SIG-M5 treated with dmso at 0.1 percent for 504 hours (cell line): ENCODE results near the gene MPC2.
"Not testable (repeated sequence)": the region's sequence is repeated elsewhere in the genome, so short reads cannot be mapped to it uniquely, and the experiment has no call there.

ENCODE experiments used
- DNase-seq: peaks from one replicate; lab custom pipeline; 2025; ENCODE audit not compliant: unreplicated experiment; lab: John Stamatoyannopoulos, UW

Gene MPC2

DNA sequence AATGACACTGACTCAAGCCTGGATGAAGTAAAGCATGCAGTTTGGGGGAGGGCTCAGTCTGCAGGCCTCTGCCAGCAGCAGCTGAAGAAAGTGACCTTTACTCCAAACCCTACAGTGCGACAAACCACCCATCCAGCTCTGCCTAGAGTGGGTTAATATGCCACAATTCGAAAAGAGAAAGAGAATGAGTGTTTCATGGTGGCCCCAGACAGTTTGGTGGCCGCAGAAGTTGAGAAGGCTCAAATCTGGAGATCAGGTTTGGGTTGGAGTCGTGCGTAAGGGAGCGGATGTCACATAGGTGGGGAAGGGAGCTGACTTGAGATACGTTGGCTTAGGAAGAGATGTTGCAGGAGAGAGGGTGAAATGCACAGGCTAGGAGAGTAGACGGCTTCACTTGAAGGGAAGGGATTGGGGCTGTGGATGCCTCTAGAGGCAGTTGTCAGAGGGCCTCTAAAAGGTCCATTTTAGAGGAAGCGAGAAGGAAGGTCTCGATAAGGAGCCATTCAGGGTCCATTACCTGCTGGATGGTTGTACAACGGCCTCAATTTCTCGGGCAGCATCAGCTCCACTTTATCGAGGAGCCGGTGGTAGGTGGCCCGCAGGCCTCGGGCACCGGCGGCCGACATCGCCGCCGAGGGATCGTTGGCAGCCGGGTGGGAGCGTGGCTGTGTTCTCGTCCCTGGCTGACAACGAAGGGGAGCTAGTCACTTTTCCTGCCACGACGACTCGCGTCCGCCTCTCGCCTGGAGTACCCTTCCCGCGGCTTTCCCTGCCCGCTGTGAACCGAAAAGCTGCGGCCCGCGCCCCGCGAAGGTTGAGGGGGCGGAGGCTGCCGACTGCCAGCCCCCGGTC lies 1.4 kb downstream of the MPC2 start:
- DNase-seq, result peak; percentile 72

DNA sequence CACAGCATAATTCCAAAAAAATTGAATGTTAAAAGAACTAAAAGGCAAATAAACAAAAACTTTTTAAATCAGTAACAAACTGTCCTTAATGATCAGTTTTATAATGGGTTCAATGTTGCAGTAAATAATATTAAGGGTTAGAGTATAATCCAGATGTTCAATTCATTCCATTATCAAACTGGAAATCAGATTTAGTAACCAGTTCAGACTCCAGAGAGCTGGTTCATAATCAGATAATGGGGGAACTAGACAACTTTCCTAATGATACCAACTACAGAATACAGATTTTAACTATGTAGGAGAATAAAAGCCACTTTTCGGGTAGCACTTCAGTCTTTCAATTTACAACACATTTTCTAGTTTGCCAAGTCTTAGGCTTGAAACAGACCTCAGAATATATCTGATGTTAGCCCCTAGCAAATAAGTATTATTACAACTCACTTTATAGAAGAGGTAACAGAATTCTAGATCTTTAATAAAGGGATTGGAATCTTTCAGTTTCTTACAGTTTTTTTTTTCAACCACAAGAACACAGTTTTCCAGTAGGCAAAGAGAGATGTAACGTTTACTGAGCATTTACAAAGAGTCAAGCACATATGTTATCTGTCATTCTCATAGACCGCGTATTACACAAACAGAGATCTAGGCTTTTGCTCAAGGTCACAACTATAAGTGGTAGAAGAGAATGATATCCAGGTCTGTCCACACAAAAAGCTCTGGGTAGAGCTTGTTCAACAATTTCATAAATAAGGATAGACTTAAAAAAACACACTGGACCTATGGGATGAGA lies 2.3 kb downstream of the MPC2 start:
- DNase-seq, result peak; percentile 72

DNA sequence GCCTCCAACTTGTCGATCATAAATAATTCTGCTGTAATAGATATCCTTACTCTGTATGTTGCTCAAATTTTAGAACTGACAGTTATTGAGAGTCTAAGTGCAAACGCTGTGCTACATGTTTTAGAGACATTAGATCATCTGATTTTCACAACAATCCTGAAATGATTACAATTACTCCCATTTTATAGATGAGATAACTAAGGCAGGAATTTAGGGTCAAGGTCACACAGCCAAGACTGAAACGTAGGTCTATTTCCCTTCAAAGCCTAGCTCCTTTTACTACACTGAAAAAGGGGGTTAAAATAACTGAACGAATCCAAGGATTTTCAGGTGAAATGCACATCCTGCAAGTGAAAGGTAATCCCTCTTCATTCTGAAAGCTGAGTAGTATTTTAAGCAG lies 3.1 kb downstream of the MPC2 start:
- DNase-seq, result no peak

DNA sequence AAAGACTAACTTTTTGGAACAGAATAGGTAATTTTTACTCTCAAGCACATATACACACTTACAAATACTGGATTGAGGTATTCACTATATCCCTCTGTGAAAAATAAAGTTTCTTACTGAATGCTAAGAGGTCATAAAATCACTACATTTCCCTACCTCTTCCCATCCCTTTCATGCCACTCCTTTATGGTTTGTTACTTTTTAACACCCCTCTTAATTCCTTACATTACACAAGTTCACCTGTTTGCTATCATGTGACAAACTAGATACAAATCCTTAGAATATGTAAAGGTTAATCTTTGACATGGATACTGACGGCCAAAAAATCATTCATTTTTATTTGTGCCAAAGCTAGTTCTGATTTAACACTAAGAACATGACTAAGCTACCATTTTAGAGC lies 7.1 kb downstream of the MPC2 start:
- no peak for DNase-seq

DNA sequence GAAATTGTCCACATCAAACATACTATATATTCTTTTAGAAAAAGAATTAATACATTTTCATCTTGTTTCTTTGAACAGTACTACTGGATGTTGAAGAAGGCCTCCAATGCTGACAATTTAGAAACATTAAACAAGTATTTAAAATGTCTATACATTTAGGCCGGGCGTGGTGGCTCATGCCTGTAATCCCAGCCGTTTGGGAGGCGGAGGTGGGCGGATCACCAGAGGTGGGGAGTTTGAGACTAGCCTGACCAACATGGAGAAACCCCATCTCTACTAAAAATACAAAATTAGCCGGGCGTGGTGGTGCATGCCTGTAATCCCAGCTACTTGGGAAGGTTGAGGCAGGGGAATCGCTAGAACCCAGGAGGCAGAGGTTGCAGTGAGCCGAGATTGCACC lies 8.0 kb downstream of the MPC2 start:
- DNase-seq, result not testable (repeated sequence)

DNA sequence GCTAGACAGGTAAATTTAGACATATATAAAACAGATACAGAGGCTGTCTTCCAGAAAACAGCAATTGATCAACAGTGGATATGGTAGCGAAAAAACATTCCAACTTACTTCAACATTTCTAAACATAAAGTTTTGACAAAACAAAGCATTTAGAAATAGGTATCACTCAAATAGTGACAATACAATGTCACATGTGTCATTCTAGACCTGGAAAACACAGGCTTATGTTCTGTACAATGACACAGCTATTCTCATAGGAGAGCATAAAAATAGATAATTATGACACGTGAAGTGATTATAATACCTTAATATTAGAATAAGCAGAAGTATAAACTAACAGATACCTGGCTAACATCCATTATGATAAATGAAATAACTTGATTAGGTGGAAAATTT lies 8.4 kb downstream of the MPC2 start:
- no peak for DNase-seq

DNA sequence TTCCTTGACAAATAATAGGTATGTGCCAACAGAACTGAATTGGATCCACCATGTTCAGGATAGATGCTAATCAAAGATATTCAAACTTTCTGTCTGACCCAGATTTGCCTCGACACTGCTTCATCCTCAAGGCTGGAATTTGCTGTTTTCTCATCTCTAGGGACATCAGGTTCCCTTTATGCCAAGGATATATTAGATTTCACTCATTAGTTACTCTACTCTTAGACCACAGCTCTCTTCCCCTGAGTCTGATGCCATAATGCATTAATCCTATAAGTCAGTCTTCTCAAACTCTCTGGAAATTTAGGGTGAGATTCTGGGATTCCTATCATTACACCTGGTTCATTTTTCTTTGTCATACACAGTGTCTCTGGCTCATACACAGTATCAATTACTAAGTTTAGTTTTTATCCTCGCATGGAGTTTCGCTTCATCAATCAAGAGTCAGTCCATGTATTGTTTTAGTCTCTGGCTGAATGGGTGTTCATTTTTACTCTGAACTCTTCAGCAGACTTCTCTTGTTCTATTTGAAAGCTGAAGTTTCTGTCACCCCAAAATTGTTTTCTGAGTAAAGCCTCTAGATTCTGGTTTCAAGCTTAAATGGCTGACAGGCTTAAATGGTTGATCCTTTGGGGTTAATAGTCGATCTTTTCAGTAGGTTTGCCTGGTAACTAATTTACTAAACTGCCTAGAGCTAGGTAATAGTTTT lies 9.7 kb downstream of the MPC2 start:
- DNase-seq, result no peak

DNA sequence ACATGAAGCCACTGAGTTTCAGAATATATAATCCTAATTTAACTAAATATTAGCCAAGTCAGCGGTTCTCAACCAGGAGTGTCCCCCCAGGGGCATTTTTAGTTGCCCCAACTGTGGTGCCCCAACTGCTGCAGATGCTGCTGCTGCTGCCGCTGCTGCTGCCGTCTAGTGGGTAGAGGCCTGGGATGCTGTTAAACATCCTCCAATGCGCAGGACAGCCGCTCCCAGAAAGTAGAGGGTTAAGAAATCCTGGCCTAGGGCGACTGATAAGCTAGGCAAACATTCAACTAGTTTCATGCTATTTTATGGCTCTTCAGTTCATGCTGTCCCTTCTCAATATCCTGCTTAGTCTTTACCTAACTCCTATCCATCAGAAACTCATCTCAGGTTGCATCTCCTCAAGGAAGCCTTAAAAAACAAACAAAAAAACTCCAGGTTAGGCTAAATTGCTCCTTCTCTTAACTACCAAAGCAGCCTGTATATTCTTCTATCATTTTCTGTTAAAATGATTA lies 10.3 kb downstream of the MPC2 start:
- DNase-seq, result no peak

DNA sequence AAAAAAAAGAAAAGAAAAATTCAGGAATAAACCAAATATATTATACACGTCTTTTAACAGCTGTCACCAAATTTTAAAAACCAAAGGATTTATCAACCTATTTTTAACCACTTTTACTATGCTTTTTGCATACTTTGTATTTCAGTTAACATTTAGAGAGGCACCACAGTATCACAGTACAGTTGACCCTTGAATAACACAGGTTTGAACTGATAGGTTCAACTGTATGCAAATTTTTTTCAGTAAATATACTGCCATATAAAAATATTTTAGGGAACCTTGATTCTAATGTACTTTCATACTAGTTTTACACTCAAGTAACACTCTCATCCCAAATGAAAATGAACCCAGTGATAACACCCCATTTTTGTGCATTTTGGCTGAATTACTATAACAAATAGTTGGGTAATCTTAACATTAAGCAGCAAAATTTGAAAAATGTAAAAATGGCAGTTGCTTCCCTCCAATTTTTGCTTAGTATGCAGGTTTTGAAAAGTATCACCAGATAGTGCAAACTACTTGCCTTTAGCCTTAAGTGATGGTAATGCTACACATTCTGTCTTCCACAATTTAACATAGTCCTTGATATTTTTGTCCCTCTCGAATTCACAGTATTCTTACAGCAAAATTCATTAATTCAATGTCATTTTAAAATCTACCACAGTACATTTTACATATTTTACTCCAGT lies 12.2 kb downstream of the MPC2 start:
- no peak for DNase-seq

DNA sequence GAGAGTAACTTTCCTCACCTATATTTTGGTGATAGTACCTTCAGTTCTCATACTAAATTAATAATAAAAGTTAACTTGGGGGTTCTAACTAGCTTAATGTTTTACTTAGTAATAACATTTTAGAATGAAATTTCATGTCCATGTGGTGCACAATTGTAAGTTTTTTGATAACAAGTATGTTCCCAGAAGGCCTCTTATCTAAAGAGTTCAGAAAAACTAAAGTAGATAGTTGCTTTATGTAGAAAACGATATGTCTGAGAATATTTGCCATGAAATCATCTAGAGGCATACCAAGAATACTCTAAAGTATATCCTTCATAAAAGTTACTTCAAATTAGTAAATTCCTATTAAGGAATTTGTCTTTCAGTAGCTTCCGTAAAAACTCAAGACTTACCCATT lies 12.8 kb downstream of the MPC2 start:
- DNase-seq, result no peak

DNA sequence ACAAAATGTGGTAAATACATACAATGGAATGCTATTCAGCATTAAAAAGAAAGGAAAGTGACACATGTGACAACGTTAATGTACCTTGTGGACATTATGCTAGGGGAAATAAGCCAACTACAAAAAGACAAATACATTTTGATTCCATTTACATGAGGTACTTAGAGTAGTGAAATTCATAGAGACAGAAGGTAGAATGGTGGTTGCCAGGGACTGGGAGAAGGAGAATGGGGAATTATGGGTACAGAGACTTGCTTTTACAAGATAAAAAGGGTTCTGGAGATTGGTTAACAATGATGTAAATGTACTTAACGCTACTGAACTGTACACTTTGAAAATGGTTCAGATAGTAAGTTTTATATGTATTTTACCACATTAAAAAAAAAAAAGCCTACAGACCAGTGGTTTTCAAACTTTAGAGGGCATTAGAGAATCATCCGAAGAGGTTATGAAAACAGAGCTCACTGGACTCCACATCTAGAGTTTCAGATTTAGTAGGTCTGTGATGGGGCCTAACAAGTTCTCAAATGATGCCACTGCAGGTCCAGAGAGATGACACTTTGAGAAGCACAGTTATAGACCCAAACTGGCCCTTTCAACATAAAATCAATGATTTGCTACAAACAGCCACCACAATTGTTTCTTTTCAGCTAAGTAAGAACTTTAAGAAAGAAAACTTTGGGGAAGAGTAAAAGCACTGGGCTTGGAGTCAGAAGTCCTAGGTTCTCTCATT lies 13.4 kb downstream of the MPC2 start:
- no peak for DNase-seq

DNA sequence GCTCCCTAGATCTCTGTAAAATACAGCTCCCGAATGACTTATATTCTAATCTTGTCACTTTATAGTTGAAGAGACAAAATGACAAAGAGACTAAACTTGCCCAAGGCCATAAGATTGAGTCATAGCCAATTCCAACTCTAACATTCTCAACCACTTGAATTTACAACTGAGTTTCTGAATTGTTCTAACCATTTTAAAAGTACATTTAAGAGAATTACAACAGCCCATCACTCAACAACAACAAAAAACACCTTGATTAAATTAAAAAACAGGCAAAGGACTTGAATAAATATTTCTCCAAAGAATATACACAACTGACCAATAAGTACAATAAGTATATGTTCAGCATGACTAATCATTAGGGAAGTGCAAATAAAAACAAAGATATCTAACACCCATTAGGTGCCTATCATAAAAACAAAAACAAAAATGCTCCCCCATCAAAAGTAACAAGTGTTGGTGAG lies 14.2 kb downstream of the MPC2 start:
- no peak for DNase-seq

DNA sequence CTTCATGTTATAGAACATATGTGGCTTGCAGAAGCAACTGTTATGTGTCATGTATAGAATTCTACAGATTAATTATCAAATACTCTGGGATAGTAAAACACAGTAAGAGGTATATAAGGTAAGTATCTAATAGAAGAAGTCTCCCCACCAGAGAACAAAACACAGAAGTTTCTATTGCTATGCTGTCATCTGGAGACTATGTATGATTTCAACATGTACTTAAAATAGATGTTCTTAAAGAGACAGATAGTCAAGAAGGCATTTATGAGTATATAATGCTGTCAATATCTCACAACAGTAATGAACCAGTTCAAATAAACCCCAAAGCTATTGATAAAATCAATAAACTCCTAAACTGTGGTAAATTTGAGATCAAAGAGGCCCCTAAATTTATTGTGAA lies 14.8 kb downstream of the MPC2 start:
- peak; percentile 58 for DNase-seq

DNA sequence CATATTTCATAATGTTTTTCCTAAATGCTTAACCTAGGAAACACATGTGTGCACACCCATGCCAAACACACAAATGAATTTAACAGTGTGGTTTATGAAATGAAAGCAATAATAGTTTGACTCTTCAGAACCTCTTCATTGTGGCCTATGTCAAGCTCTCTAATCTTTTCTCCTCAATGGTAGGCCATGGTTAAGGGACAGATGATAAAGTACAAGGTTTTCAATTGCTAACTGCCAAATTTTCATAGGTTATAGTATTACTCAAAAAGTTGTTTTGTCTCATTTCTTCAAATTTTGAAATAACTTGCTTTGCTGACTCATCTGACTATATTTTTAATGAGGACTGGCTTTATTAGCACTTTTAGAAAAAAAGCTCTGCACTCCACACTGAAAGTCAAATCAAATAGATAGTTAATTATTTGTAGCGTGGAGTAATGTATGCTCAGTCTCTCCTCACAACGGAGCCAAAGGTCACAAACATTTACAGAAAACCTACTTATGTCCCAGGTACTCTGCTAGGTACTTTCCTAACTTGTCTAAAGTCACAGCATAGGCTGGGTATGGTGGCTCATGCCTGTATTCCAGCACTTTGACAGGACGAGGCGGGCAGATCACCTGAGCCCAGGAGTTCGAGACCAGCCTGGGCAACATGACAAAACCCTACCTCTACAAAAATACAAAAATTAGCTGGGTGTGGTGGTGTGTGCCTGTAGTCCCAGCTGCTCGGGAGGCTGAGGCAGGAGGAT lies 19.9 kb downstream of the MPC2 start:
- no peak for DNase-seq

DNA sequence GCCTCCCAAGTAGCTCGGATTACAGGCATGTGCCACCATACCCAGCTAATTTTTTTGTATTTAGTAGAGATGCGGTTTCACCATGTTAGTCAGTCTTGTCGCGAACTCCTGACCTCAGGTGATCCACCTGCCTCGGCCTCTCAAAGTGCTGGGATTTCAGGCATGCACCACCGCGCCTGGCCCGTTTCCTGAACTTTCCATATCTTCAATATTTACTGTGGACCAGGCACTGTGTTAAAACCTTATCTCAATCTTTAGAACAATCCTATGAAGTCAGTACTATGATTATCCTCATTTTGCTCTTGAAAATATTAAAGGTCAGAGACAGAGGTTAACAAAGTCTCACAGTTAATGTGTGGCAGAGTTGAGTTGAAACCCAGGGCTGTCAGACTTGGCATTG lies 21.3 kb downstream of the MPC2 start:
- DNase-seq, result no peak

DNA sequence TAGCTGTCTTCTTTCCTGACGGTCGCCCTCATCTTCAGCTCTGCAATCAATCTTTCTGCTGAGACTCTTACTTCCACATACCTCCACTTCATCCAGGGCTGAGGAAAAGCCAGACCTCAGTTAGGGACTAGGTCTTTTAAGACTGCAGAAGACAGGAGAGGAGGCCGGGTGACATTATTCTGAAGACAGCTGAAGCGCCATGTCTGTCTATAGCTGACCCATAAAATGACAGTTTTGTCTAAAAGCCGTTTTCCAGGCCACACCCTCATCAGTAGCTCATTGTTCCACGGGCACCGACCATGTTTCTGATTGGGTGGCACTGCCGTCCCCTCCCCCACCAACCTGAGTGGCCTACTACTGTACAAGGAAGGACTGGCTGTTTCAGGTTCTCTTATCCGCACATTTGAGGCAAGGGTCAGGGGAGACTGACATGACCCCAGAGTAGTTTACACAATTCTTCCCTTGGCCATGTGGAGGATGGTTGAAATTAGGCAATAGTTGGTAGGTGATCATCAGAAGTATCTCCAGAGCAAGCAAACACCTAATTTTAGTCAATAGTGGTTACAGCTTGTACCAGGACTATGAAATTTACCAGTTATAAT lies 22.9 kb downstream of the MPC2 start, which contains the start of gene ADCY10:
Gene ADCY10, minus strand, starts transcription at position 240 of the 602 bp plus-strand sequence. CDS start 8,994 bp downstream, outside the sequence.
- DNase-seq, result no peak

DNA sequence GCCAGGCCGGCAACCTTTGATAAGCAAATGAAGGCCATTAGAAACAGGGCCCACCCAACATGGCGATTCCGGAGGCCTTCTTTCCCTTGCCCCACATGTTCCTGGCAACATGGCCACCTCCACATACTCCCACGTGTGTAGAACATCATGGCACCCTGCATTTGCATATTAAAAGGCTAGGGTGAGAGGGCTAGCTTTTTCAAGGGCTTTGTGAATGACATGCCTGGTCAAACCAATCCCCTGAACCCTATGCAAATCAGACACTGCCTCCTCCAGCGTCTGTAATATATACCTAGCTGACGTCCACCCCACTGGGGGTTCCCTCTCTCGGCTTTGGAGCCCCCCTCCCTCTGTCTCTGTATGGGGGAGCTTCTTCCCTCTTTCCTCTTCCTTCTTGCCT lies 24.6 kb downstream of the MPC2 start:
- DNase-seq, result no peak

DNA sequence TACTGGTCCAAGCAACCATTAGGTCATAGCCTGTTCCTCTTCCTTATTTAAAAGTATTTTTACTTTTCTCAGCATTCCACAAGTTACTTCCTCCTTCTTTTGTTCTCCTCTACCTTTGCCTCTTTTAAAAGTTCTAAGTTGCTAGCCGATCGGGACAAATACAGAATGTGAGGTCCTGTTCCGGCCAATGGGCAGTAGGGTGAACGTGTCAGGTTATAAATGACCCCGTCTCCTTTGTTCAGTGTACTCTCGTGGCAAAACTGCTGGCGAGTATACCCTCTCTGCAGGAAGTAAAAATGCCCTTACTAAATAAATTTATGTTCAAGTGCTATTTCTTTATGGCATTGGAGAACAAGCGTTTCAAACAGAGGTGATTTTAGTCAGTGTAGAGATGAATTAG lies 25.5 kb downstream of the MPC2 start:
- peak; percentile 25 for DNase-seq

DNA sequence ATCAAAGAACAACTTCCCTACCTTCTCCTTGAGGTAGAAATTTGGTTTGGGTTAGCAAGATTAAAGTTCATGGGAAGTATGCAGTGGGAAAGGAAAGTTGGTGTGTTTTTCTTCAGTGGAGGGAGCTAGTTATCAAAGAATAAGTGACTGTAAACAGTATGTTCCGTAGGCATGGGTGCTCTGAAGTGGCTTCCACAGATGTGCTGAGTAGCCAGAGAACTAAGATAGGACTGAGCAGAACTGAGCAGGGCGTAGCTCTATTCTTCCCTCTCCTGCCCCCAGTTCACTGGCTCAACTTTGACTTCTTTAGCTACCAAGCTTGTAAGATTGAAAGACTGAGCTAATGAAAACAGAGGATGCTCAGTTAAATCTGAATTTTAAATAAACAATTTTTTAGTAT lies 26.3 kb downstream of the MPC2 start:
- no peak for DNase-seq
